Astrocyte of the spinal cord (primary cell): ENCODE results near the gene KCNS3.

Experiments used
- DNase-seq: peaks from one replicate; pipeline ENCODE4 v3.0.0; 2011; ENCODE audit warnings: low read depth, low spot score
- H3K4me3 ChIP-seq: 2 replicates; pipeline ENCODE4 v1.5.1; 2011; ENCODE audit warnings: low read depth, mild to moderate bottlenecking, low read length, moderate library complexity
- in situ Hi-C: cut with HindIII; loops from 2 replicates; pipeline ENCODE4 v1.10.0; 2017; ENCODE audit warnings: low sequenced_read_pairs
- TF ChIP-seq, protein P1 (sequence below): IDR thresholded peaks from 2 replicates; pipeline ENCODE4 v1.5.1; 2012; ENCODE audit warnings: low read depth, mild to moderate bottlenecking, low read length, inconsistent platforms

The KCNS3 gene

DNA sequence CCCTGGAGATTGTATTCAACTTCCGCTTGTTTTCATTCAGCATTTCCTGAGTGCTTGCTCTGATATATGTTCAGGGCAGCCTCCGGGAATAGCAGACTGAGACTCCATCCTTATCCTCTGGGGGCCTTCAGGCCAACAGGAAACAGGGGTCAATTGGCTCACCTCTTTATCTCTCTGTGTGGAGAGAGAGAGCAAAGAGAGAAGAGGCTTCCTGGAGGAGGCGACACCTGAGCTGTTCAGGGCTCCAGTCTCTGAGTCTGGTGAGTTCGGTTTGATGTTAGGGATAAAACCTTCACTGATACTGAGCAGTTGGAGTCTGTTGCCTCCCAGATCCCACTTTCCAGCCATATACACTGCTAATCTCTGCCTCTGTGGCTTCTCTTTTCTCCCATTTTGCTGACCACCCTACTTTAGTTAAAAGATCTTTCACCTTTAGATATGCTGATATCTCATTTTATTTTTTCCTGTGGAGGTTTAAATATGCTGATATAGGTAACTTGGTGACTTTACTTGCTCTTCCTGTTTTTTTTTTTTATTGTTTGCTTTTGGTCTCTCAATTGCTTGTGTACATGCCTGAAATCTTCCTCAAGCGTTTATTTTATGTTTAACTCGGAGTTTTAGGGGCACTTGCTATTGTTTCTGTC is 56.9 kb downstream of the KCNS3 start:
- in situ Hi-C loops: no loop called here
- H3K4me3 ChIP-seq: no peak overlapping the region
- DNase-seq: no peak
- TF ChIP-seq, protein P1, sequence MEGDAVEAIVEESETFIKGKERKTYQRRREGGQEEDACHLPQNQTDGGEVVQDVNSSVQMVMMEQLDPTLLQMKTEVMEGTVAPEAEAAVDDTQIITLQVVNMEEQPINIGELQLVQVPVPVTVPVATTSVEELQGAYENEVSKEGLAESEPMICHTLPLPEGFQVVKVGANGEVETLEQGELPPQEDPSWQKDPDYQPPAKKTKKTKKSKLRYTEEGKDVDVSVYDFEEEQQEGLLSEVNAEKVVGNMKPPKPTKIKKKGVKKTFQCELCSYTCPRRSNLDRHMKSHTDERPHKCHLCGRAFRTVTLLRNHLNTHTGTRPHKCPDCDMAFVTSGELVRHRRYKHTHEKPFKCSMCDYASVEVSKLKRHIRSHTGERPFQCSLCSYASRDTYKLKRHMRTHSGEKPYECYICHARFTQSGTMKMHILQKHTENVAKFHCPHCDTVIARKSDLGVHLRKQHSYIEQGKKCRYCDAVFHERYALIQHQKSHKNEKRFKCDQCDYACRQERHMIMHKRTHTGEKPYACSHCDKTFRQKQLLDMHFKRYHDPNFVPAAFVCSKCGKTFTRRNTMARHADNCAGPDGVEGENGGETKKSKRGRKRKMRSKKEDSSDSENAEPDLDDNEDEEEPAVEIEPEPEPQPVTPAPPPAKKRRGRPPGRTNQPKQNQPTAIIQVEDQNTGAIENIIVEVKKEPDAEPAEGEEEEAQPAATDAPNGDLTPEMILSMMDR: no peak

DNA sequence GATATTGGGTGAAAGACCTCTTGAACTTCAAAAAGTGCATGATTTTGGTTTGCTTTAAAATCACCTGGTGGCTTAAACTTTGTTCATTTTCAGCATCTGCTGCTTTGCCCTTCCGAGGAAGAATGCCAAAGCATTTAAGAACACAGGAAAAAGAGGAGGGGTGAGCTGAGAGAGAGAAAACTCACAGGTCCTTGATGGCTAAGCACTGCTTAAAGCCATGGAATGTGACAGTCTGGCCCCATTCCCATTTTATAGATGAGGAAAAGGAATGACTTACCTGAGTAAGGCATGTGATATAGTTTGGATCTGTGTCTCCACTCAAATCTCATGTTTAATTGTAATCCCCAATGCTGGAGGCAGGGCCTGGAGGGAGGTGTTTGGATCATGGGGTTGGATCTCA is 58.1 kb downstream of the KCNS3 start:
- no peak overlapping the region for H3K4me3 ChIP-seq
- in situ Hi-C loops: no loop called here
- TF ChIP-seq, protein P1: no peak
- no peak for DNase-seq

DNA sequence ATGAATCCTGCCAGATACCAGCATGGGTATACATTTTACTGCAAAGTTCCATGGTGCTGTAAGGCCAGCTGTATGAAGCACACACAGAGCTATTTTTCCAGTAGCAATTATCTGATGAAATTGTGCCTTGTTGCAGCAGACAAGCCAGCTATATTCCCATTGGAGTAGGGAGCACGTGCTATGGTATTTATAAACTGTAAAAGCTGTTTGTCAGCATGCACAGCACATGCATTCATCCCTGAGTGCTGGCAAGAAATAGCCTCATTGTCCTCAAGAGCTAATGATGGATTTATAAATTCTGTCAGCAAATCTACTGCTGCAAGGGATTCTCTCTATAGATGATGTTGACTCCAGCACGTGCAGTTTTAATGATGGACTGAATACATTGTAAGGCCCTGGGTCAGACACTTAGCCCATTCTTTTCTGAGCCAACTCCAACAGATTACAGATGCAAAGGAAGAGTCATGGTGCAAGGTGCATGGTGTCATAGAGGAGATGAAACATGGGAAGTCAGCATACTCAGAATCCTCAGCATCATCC is 61.7 kb downstream of the KCNS3 start:
- DNase-seq: no peak
- in situ Hi-C loops: no loop called here
- TF ChIP-seq, protein P1: no peak
- no peak overlapping the region for H3K4me3 ChIP-seq

DNA sequence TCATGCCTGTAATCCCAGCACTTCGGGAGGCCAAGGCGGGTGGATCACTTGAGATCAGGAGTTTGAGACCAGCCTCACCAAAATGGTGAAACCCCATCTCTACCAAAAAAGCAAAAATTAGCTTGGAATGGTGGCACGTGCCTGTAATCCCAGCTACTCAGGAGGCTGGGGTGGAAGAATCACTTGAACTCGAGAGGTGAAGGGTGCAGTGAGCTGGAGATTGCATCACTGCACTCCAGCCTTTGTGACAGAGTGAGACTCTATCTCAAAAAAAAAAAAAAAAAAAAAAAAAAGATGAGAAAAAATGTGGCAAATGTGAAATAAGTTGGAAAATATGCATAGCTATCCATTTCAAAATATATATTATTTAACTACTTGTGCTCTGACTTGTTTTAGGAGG is 65.0 kb downstream of the KCNS3 start:
- in situ Hi-C loops: no loop called here
- no peak overlapping the region for H3K4me3 ChIP-seq
- TF ChIP-seq, protein P1: no peak
- no peak for DNase-seq

DNA sequence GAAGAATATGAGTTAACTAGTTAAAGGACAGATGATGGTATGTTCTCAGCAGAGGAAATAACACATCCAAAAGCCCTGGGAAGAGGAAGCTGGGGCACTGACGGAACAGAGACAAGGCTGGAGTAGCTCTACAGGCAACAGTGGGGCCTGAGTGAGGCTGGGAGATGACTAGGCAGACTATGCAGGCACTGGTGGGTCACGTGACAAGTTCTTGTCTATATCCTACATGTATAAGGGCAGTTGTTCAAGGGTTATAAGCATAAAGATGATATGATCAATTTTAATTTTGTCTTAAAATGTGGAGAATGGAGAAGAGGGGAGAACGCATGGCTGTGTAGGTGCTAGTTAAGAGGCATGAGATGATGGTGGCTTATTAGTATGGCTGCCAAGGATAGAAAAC is 68.6 kb downstream of the KCNS3 start:
- no peak for DNase-seq
- in situ Hi-C loops: no loop called here
- TF ChIP-seq, protein P1: no peak
- no peak overlapping the region for H3K4me3 ChIP-seq

DNA sequence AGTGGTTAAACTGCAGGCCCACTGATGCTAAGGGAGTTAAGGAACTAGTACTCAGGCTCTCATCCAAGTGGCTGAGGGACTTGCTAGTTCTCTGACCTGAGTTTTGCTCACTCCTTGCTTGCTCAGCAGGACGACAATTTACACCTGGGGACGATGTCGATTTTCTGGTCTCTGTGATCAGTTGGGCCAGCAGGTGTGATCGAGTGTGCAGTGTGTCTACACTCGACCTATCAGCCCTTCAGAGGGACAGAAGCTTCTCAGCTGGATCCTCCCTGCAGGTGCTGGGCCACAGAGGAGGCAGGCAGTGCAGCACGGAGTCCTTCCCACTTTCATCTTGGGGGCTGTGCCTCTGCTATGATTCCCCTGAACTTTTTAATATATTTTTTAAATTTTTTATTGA is 71.5 kb downstream of the KCNS3 start:
- TF ChIP-seq, protein P1: no peak
- no peak overlapping the region for H3K4me3 ChIP-seq
- no peak for DNase-seq
- in situ Hi-C loops: no loop called here
